K562 (cell line): Measurements from ENCODE around the gene YES1. TPM values are rescaled to one million over a fixed set of nuclear protein-coding genes. Genes with fewer than 3 reads are reported as not detected.

Experiments
- ADNP ChIP-seq: fragments of 200-800 bp; sonication (Bioruptor generic); IDR thresholded peaks from 2 replicates; pipeline ENCODE4 v1.6.1; 2016; ENCODE audit warnings: missing genetic modification characterization, missing compliant biosample characterization
- BCOR ChIP-seq: fragments of 450-650 bp; IDR thresholded peaks from 2 replicates; pipeline ENCODE4 v1.6.1; 2016
- CBFB ChIP-seq: sonication (generic); formaldehyde crosslinking; IDR thresholded peaks from 2 replicates; pipeline ENCODE4 v1.4.0; 2020; ENCODE audit warnings: mild to moderate bottlenecking, missing genetic modification reagents
- CCNT2 ChIP-seq: IDR thresholded peaks from 2 replicates; pipeline ENCODE4 v1.6.1; 2011; ENCODE audit warnings: borderline replicate concordance, low read depth, mild to moderate bottlenecking, moderate library complexity, mixed read lengths, low read length; ENCODE audit not compliant: insufficient read length; ENCODE audit errors: extremely low read depth
- GTF2F1 ChIP-seq: IDR thresholded peaks from 2 replicates; pipeline ENCODE4 v1.6.1; 2011; ENCODE audit warnings: low read depth, low read length, improper control_type of control experiment
- HNRNPK ChIP-seq: fragments of 200-400 bp; formaldehyde crosslinking; IDR thresholded peaks from one replicate; pipeline ENCODE4 v1.6.1; 2018; ENCODE audit warnings: mild to moderate bottlenecking, low read depth, low read length; ENCODE audit not compliant: poor library complexity, severe bottlenecking
- KAT7 ChIP-seq: sonication (generic); formaldehyde crosslinking; IDR thresholded peaks from 2 replicates; pipeline ENCODE4 v1.8.0; 2022; ENCODE audit warnings: missing genetic modification reagents, mild to moderate bottlenecking, borderline replicate concordance
- KDM5B ChIP-seq: fragments of 200-600 bp; sonication (generic); IDR thresholded peaks from 2 replicates; pipeline ENCODE4 v1.6.1; 2012; ENCODE audit warnings: low read depth, mild to moderate bottlenecking, moderate library complexity, low read length, control low read depth, inconsistent platforms; ENCODE audit not compliant: insufficient replicate concordance
- MECOM ChIP-seq: fragments of 250-450 bp; sonication (Bioruptor Pico); IDR thresholded peaks from 2 replicates; pipeline ENCODE4 v1.8.0; 2022; ENCODE audit warnings: inconsistent platforms
- MTA1 ChIP-seq: fragments of 450-650 bp; IDR thresholded peaks from 2 replicates; pipeline ENCODE4 v1.6.1; 2017; ENCODE audit warnings: borderline replicate concordance
- PHF8 ChIP-seq: fragments of 200-600 bp; sonication (generic); IDR thresholded peaks from 2 replicates; pipeline ENCODE4 v1.6.1; 2012; ENCODE audit warnings: mixed run types, mild to moderate bottlenecking, inconsistent platforms, low read length, moderate library complexity, borderline replicate concordance
- RAD21 ChIP-seq, 2 experiments: fragments of 250-450 bp in 1 of 2; fragments of 450-650 bp in 1 of 2; sonication (Bioruptor Pico) in 1 of 2; formaldehyde crosslinking in 1 of 2; IDR thresholded peaks in 1 of 2; conservative IDR thresholded peaks in 1 of 2; 2 replicates each; pipeline versions ENCODE4 v1.4.0 to v1.8.0; 2020 to 2022; ENCODE audit warnings: mild to moderate bottlenecking in 2 of 2, moderate library complexity in 1 of 2
- SAFB ChIP-seq: fragments of 200-400 bp; formaldehyde crosslinking; IDR thresholded peaks from 2 replicates; pipeline ENCODE4 v1.6.1; 2017; ENCODE audit warnings: low read depth, low read length, borderline replicate concordance
- SIRT6 ChIP-seq: IDR thresholded peaks from one replicate; pipeline ENCODE4 v1.6.1; 2012; ENCODE audit warnings: low read depth, mild to moderate bottlenecking, control low read depth, inconsistent platforms, low read length, moderate library complexity
- SMARCC2 ChIP-seq: fragments of 450-650 bp; IDR thresholded peaks from 2 replicates; pipeline ENCODE4 v1.6.1; 2017; ENCODE audit warnings: antibody characterized with exemption, moderate library complexity, mild to moderate bottlenecking, low read depth
- SNIP1 ChIP-seq: fragments of 450-650 bp; IDR thresholded peaks from 2 replicates; pipeline ENCODE4 v1.7.1; 2017; ENCODE audit warnings: low read depth, mild to moderate bottlenecking
- TEAD2 ChIP-seq: fragments of 450-650 bp; IDR thresholded peaks from 2 replicates; pipeline ENCODE4 v1.6.1; 2016; ENCODE audit warnings: missing genetic modification characterization, control low read depth, missing compliant biosample characterization
- ZNF197 ChIP-seq: fragments of 200-800 bp; sonication (Bioruptor generic); IDR thresholded peaks from 2 replicates; pipeline ENCODE4 v1.6.1; 2016; ENCODE audit warnings: low read depth, missing genetic modification characterization, missing compliant biosample characterization
- ZNF23 ChIP-seq: fragments of 250-450 bp; sonication (Bioruptor Pico); IDR thresholded peaks from 2 replicates; pipeline ENCODE4 v1.4.0; 2020; ENCODE audit warnings: mild to moderate bottlenecking
- polyA plus RNA-seq, 8 experiments: library from polyadenylated mRNA; depleted of rRNA in 4 of 8; stranded (reverse) in 5 of 8; unstranded in 3 of 8; fragments of >200 nt; fragmentation: Nextera tagmentation in 2 of 8; fragmentation: Illumina TruSeq in 1 of 8; extraction: Ambion mirVana in 2 of 8; extraction: Trizol in 1 of 8; gene quantifications; 2 replicates each; pipeline versions ENCODE4 v1.2.1 to v1.2.3, GENCODE V29; 2011 to 2014; ENCODE audit warnings: inconsistent platforms in 1 of 8, missing spikeins in 1 of 8
- total RNA-seq, 7 experiments: library from RNA; depleted of rRNA in 6 of 7; stranded (reverse); fragments of >200 nt in 6 of 7; fragmentation: Illumina TruSeq in 2 of 7; extraction: Trizol in 2 of 7; gene quantifications; 2 replicates each; pipeline versions ENCODE4 v1.2.1 to v1.2.3, GENCODE V29; 2011 to 2021; ENCODE audit warnings: low replicate concordance in 1 of 7
- TF ChIP-seq, protein P1 (sequence below): sonication (generic); formaldehyde crosslinking; IDR thresholded peaks from 2 replicates; pipeline ENCODE4 v1.8.0; 2022; ENCODE audit warnings: mild to moderate bottlenecking, missing genetic modification reagents
- TF ChIP-seq, protein P2 (sequence below): IDR thresholded peaks from 2 replicates; pipeline ENCODE4 v1.6.1; 2016; ENCODE audit warnings: missing genetic modification characterization, missing compliant biosample characterization
- TF ChIP-seq, protein P3 (sequence below): sonication (generic); formaldehyde crosslinking; IDR thresholded peaks from 2 replicates; pipeline ENCODE4 v1.8.1; 2022; ENCODE audit warnings: missing genetic modification reagents
- TF ChIP-seq, protein P4 (sequence below): sonication (generic); formaldehyde crosslinking; IDR thresholded peaks from 2 replicates; pipeline ENCODE4 v1.9.0; 2022; ENCODE audit warnings: mild to moderate bottlenecking, missing genetic modification reagents

YES1 gene
- total and polyA plus RNA-seq, 9 of the 15 experiments (the other 6 are each of a cell fraction or from before 2014, with no cell fraction given) = 37.2 to 115 (median 77.7) TPM

DNA sequence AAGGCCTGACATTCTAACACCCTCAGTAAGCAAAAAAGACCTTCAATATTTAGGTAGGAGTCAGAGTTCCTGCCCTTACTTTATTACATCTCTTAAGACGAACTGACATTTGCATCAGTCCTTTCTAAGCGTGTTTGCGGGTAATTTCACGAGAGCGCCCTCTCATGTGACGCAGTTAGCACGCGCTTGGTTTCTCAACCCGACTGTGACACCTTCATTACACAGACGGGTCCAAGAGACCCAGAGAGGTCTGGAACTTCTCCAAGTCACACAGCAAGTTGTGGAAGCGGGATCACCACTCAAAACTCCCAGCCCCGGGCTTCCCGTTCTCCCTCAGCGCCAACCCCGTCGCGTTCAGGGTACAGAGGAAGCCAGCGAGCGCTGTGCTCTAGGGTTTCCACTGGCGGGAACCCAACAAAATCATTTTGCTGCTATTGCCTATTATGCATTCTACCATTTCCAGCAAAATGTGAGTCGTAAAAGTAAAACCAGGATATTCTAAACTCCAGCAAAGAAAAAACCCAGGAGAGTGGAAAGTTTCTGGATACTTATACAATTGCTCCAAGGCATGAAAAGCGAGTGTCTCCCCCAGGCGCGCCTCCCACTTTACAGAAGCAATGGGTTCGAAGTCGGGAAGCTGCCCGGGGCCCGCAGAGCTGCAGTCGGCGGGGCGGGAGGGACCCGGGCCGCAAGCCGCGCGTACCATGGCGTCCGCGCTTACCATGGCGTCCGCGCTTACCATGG is 100.2 kb downstream of the YES1 start (continued):
- TF ChIP-seq SAFB (no peak), MECOM (CRISPR knock-in tag) (no peak), CBFB (CRISPR knock-in tag) (peak; percentile 73; the same call in 1 of the 2 replicates), SMARCC2 (peak; percentile 42; the same call in 1 of the 2 replicates), RAD21 (CRISPR knock-in tag; conservative IDR thresholded peaks at IDR 0.05 in 1 of 2, IDR thresholded peaks at IDR 0.05 in 1 of 2) (peak in 1 of 2 experiments; percentile 6; a peak in 1 of 4 replicates), GTF2F1 (no peak), ZNF23 (CRISPR knock-in tag) (no peak), BCOR (peak; percentile 80), TEAD2 (tag) (no peak), SIRT6 (no peak), SNIP1 (no peak), HNRNPK (no peak), ADNP (tag) (0 out of 2 replicates have a peak, but pooled peaks have one; percentile 11), CCNT2 (no peak), MTA1 (peak; percentile 86), KDM5B (no peak), PHF8 (0 out of 2 replicates have a peak, but pooled peaks have one; percentile 38), KAT7 (CRISPR knock-in tag) (peak; percentile 95), ZNF197 (CRISPR knock-in tag) (no peak)
- TF ChIP-seq, protein P1, sequence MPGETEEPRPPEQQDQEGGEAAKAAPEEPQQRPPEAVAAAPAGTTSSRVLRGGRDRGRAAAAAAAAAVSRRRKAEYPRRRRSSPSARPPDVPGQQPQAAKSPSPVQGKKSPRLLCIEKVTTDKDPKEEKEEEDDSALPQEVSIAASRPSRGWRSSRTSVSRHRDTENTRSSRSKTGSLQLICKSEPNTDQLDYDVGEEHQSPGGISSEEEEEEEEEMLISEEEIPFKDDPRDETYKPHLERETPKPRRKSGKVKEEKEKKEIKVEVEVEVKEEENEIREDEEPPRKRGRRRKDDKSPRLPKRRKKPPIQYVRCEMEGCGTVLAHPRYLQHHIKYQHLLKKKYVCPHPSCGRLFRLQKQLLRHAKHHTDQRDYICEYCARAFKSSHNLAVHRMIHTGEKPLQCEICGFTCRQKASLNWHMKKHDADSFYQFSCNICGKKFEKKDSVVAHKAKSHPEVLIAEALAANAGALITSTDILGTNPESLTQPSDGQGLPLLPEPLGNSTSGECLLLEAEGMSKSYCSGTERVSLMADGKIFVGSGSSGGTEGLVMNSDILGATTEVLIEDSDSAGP (CRISPR knock-in tag) = no peak
- TF ChIP-seq, protein P2, sequence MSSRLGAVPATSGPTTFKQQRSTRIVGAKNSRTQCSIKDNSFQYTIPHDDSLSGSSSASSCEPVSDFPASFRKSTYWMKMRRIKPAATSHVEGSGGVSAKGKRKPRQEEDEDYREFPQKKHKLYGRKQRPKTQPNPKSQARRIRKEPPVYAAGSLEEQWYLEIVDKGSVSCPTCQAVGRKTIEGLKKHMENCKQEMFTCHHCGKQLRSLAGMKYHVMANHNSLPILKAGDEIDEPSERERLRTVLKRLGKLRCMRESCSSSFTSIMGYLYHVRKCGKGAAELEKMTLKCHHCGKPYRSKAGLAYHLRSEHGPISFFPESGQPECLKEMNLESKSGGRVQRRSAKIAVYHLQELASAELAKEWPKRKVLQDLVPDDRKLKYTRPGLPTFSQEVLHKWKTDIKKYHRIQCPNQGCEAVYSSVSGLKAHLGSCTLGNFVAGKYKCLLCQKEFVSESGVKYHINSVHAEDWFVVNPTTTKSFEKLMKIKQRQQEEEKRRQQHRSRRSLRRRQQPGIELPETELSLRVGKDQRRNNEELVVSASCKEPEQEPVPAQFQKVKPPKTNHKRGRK (tag) = no peak
- TF ChIP-seq, protein P3, sequence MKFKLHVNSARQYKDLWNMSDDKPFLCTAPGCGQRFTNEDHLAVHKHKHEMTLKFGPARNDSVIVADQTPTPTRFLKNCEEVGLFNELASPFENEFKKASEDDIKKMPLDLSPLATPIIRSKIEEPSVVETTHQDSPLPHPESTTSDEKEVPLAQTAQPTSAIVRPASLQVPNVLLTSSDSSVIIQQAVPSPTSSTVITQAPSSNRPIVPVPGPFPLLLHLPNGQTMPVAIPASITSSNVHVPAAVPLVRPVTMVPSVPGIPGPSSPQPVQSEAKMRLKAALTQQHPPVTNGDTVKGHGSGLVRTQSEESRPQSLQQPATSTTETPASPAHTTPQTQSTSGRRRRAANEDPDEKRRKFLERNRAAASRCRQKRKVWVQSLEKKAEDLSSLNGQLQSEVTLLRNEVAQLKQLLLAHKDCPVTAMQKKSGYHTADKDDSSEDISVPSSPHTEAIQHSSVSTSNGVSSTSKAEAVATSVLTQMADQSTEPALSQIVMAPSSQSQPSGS = no peak
- TF ChIP-seq, protein P4, sequence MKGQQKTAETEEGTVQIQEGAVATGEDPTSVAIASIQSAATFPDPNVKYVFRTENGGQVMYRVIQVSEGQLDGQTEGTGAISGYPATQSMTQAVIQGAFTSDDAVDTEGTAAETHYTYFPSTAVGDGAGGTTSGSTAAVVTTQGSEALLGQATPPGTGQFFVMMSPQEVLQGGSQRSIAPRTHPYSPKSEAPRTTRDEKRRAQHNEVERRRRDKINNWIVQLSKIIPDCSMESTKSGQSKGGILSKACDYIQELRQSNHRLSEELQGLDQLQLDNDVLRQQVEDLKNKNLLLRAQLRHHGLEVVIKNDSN (CRISPR knock-in tag) = peak; percentile 80
